Measurements from ENCODE around the gene BORA.
A peak's percentile ranks its signal among the peaks of the same experiment; 100 is the strongest.

Gene BORA

DNA sequence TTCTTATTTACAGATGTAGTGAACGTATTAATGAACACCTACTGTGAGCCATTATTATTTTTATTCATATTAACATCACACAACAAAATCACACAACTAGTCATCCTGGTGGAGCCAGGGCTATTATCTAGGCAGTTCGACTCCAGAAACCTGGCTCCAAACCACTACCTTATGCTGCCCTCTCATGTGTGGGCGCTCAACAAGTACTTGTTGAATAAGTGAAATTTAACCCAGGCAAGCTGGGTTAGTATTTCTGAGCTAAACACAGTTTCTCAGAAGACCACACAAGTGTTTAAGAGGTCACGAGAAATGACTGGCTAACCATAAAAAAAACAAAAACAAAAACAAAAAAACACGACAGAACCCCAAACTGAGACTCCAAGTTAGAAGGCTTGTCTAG is 33.9 kb upstream of the BORA start:
- H3K4me3 ChIP-seq (ENCODE audit: low read depth, low read length): no peak overlapping the region
- TF ChIP-seq, protein P1, sequence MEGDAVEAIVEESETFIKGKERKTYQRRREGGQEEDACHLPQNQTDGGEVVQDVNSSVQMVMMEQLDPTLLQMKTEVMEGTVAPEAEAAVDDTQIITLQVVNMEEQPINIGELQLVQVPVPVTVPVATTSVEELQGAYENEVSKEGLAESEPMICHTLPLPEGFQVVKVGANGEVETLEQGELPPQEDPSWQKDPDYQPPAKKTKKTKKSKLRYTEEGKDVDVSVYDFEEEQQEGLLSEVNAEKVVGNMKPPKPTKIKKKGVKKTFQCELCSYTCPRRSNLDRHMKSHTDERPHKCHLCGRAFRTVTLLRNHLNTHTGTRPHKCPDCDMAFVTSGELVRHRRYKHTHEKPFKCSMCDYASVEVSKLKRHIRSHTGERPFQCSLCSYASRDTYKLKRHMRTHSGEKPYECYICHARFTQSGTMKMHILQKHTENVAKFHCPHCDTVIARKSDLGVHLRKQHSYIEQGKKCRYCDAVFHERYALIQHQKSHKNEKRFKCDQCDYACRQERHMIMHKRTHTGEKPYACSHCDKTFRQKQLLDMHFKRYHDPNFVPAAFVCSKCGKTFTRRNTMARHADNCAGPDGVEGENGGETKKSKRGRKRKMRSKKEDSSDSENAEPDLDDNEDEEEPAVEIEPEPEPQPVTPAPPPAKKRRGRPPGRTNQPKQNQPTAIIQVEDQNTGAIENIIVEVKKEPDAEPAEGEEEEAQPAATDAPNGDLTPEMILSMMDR (IDR thresholded peaks at IDR 0.05; ENCODE audit: borderline replicate concordance, insufficient read depth, low read depth, low read length): no peak

DNA sequence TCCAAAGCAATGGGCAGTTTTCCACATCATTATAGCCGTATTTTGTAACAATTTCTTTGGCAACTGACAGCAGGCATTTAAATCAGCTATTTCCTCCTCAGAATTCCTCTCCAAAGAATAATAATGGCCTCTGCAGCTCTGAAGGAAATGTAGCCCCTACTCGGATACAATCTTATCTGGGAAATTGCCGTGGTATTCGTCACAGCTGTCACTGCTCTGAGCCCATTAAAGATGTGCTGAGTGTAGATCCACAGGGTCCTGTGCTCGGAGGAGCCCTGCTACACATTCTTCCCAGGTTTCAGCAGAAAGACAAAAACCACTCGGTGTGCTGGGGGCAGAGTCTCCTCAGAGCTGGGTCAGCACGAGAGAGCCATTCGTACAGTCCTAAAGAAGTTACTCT is 33.4 kb upstream of the BORA start:
- TF ChIP-seq, protein P1 (IDR thresholded peaks at IDR 0.05; ENCODE audit: borderline replicate concordance, insufficient read depth, low read depth, low read length): no peak
- H3K4me3 ChIP-seq (ENCODE audit: low read depth, low read length): no peak overlapping the region

DNA sequence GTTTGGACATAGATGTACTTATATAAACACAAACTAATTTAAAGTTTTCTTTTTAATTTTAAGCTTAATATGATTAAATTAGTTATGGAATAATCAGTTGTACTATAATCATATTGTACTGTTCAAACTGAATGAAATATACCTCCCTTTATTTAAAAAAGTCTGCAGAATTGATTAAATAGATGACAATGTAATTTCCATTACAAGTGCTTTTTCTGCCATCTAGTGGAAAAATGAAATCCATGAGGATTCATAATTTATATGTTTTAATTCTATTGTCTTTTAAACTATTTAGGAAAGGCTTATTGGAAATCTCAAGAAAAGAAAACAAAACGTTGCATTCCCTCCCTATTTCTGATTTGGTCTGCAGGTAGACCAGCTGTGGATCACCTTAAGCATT is 31.1 kb upstream of the BORA start:
- TF ChIP-seq, protein P1 (IDR thresholded peaks at IDR 0.05; ENCODE audit: borderline replicate concordance, insufficient read depth, low read depth, low read length): no peak
- no peak overlapping the region for H3K4me3 ChIP-seq (ENCODE audit: low read depth, low read length)

DNA sequence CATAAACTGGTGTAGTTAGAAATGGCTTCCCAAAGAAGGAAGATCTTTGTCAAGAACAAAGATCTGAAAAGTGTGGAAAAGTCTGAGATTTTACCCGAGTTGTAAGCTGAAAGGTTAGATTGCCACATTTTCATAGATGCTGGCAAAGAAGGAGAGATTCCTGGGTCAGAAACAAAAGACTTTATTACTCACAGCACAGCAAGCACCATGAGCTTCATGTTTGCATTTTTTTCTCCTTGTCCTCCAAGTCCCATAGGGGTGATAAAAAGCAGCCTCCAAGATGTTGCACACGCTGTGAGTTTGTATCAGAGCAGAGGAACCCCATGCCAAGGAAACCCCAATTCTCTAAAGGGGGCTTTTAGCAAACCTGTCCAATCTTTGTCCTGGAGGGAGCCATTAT is 29.6 kb upstream of the BORA start:
- no peak overlapping the region for H3K4me3 ChIP-seq (ENCODE audit: low read depth, low read length)
- TF ChIP-seq, protein P1 (IDR thresholded peaks at IDR 0.05; ENCODE audit: borderline replicate concordance, insufficient read depth, low read depth, low read length): no peak

DNA sequence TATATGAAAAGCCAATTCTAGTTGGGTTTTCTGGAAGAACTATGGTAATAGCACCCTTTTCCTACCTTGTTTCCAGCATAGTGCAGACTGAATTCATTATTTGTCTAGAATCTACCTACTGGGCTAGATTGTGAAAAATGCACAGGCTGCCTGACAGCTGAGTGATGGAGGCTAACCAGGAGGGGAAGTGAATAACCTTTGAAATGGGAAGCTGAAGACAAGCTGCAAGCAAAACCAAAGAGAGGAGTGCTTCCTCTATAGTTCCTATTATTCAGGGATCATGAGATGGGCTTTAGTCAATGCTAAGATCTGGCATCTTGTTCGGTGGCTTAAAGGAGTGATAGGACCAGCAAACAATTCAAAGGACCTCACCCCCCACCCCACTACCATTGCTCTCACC is 27.2 kb upstream of the BORA start:
- TF ChIP-seq, protein P1 (IDR thresholded peaks at IDR 0.05; ENCODE audit: borderline replicate concordance, insufficient read depth, low read depth, low read length): no peak
- no peak overlapping the region for H3K4me3 ChIP-seq (ENCODE audit: low read depth, low read length)

DNA sequence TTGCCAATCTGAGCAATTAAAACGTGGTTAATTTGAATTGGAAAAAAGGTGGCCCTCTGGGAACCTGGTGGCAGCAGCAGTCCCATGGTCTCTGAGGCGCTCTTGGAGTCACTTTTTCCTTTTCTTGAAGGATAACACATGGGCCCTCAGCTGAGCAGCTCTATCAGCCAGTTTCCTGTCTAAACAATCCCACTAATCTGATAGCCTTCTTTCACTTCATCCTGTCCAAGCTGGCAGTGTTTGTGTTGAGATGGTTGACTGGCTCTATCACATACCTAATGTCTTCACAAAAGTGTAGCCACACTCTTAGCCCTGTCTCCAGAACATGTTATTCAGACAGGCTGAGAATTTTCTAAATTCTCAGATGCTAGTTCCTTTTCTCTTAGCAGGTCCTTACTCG is 10.9 kb upstream of the BORA start:
- TF ChIP-seq, protein P1 (IDR thresholded peaks at IDR 0.05; ENCODE audit: borderline replicate concordance, insufficient read depth, low read depth, low read length): no peak
- no peak overlapping the region for H3K4me3 ChIP-seq (ENCODE audit: low read depth, low read length)

DNA sequence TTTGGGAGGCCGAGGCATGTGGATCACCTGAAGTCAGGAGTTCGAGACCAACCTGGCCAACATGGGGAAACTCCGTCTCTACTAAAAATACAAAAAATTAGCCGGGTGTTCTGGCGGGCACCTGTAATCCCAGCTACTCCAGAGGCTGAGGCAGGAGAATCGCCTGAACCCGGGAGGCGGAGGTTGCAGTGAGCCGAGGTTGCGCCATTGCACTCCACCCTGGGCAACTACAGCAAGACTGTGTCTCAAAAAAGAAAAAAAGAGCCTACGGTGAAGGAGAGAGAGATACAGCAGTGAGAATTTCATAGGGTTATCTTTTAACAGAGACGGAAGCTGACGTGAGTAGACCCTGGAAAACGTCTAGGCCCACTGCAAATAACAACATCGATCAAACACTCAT is 1.5 kb upstream of the BORA start:
- peak overlapping the region; percentile 94 for H3K4me3 ChIP-seq (ENCODE audit: low read depth, low read length)
